ENCODE results near the gene WDR3. TPM values are rescaled to one million over a fixed set of nuclear protein-coding genes. Genes with fewer than 3 reads are reported as not detected.

The WDR3 gene
- total RNA-seq, 1 donor from 2014 or later = 29.7 TPM

- Mint-ChIP-seq H3K36me3 (no peaks in the 10 kb centered on the region), H3K4me1 (peaks cover 3% of the 10 kb centered on the region), H3K4me3 (no peak overlapping the region), H3K9me3 (peaks cover 4% of the 10 kb centered on the region), H3K27ac (no peak overlapping the region), H3K27me3 (ENCODE audit: low read depth) (no peaks in the 10 kb centered on the region)
- TF ChIP-seq CTCF (IDR thresholded peaks at IDR 0.05; ENCODE audit: unreplicated experiment) = no peak
- DNase-seq (ENCODE audit: low spot score in 2 of 2, unreplicated experiment in 2 of 2) = no peak
These were observed 83.8 kb downstream of the WDR3 start for GRCh38 chr1:118013336-118013735.

GRCh38 chr1:118013938-118014337 is 84.4 kb downstream of the WDR3 start:
- no peak for TF ChIP-seq CTCF (IDR thresholded peaks at IDR 0.05; ENCODE audit: unreplicated experiment)
- Mint-ChIP-seq H3K9me3 (peaks cover 4% of the 10 kb centered on the region), H3K4me3 (no peak overlapping the region), H3K27me3 (ENCODE audit: low read depth) (no peaks in the 10 kb centered on the region), H3K27ac (no peak overlapping the region), H3K4me1 (peaks cover 3% of the 10 kb centered on the region), H3K36me3 (no peaks in the 10 kb centered on the region)
- DNase-seq (ENCODE audit: low spot score in 2 of 2, unreplicated experiment in 2 of 2) = no peak

Other genes with a start within 250 kb of the WDR3 start
- 23.8 to 26.5 TPM (median 25.9 TPM) in 3 replicates for gene GDAP2, start 118 bp upstream of the WDR3 start, total RNA-seq

Data from mesothelial cell of epicardium (in vitro differentiated cells).